ENCODE results near the gene CXCL5. TPM values are rescaled to one million over a fixed set of nuclear protein-coding genes. Genes with fewer than 3 reads are reported as not detected.

The CXCL5 gene
- polyA plus RNA-seq, 1 of the 3 experiments (the other 2 are of a cell fraction), result 0.02 TPM

GRCh38 chr4:74023709-74024108, 25.2 kb upstream of the CXCL5 start:
- H3K9me3 ChIP-seq, result 0 out of 2 replicates have a peak, but pooled peaks cover 5% of the 10 kb centered on the region
- TF ChIP-seq CTCF (IDR thresholded peaks at IDR 0.05) (no peak), USF1 (IDR thresholded peaks at IDR 0.05; ENCODE audit: borderline replicate concordance, low read depth) (no peak), YY1 (IDR thresholded peaks at IDR 0.05; ENCODE audit: low read depth) (no peak), RAD21 (IDR thresholded peaks at IDR 0.05; ENCODE audit: low read length) (no peak), FOXJ3 (CRISPR knock-in tag; IDR thresholded peaks at IDR 0.05) (no peak), PBX3 (IDR thresholded peaks at IDR 0.05) (no peak)
- H3K9me2 ChIP-seq, result no peaks in the 10 kb centered on the region
- H3K9ac ChIP-seq, result no peak overlapping the region
- 0% methylated on average over 2 of the region's 2 CpGs for WGBS (ENCODE audit: low lambda C conversion rate)
- H3K79me2 ChIP-seq (ENCODE audit: insufficient read depth), result no peaks in the 10 kb centered on the region
- H3K36me3 ChIP-seq (replicated peaks in 1 of 2; ENCODE audit: control insufficient read depth in 1 of 2, insufficient read depth in 2 of 2, low read length in 1 of 2), result no peaks in the 10 kb centered on the region
- no peak overlapping the region; a peak in 1 of 4 replicates for H3K4me3 ChIP-seq (ENCODE audit: low read depth in 2 of 2, low read length in 1 of 2)
- no peak for DNase-seq
- no peaks in the 10 kb centered on the region for H4K20me1 ChIP-seq (ENCODE audit: insufficient read depth)
- no peaks in the 10 kb centered on the region for H3K4me1 ChIP-seq (ENCODE audit: control insufficient read depth in 1 of 2, insufficient read depth in 2 of 2, low read depth in 1 of 2, low read length in 1 of 2)
- ChIA-PET POLR2A (no interaction called here), CTCF (no interaction called here)
- no peaks in the 10 kb centered on the region for H3F3A ChIP-seq (replicated peaks; ENCODE audit: insufficient read depth)
- peaks cover 7% of the 10 kb centered on the region; the same call in 1 of the 2 replicates for H3K27me3 ChIP-seq (ENCODE audit: insufficient read depth)
- H2AFZ ChIP-seq (ENCODE audit: low read depth), result no peak overlapping the region
- no peak overlapping the region for H3K4me2 ChIP-seq
- H3K27ac ChIP-seq (ENCODE audit: low read depth in 2 of 2, low read length in 1 of 2), result no peak overlapping the region

GRCh38 chr4:74021601-74022000, 23.1 kb upstream of the CXCL5 start:
- H3K4me3 ChIP-seq (ENCODE audit: low read depth in 2 of 2, low read length in 1 of 2), result no peak overlapping the region
- H3K9ac ChIP-seq, result no peak overlapping the region
- WGBS (ENCODE audit: low lambda C conversion rate), result 11% methylated on average over 2 of the region's 2 CpGs
- H3K27ac ChIP-seq (ENCODE audit: low read depth in 2 of 2, low read length in 1 of 2), result no peak overlapping the region
- no peak for DNase-seq
- no peaks in the 10 kb centered on the region for H3F3A ChIP-seq (replicated peaks; ENCODE audit: insufficient read depth)
- no peaks in the 10 kb centered on the region for H3K36me3 ChIP-seq (replicated peaks in 1 of 2; ENCODE audit: control insufficient read depth in 1 of 2, insufficient read depth in 2 of 2, low read length in 1 of 2)
- no peaks in the 10 kb centered on the region for H4K20me1 ChIP-seq (ENCODE audit: insufficient read depth)
- POLR2A ChIA-PET, result no interaction called here
- no peaks in the 10 kb centered on the region for H3K9me3 ChIP-seq
- CTCF ChIA-PET, result interaction anchor here (1.3 kb wide), 1 partner anchor 9 kb away, joined by 3 read pairs; no protein-coding TSS in a partner anchor
- H3K9me2 ChIP-seq, result no peaks in the 10 kb centered on the region
- no peak overlapping the region for H2AFZ ChIP-seq (ENCODE audit: low read depth)
- H3K4me2 ChIP-seq, result no peak overlapping the region
- H3K4me1 ChIP-seq (ENCODE audit: control insufficient read depth in 1 of 2, insufficient read depth in 2 of 2, low read depth in 1 of 2, low read length in 1 of 2), result no peaks in the 10 kb centered on the region
- peaks cover 7% of the 10 kb centered on the region; the same call in 1 of the 2 replicates for H3K27me3 ChIP-seq (ENCODE audit: insufficient read depth)
- no peaks in the 10 kb centered on the region for H3K79me2 ChIP-seq (ENCODE audit: insufficient read depth)
- TF ChIP-seq ZBTB33 (IDR thresholded peaks at IDR 0.05; ENCODE audit: borderline replicate concordance, low read depth) (no peak), NFIC (IDR thresholded peaks at IDR 0.05; ENCODE audit: borderline replicate concordance) (no peak), NRF1 (IDR thresholded peaks at IDR 0.05; ENCODE audit: low read depth, low read length) (no peak), MXI1 (IDR thresholded peaks at IDR 0.05; ENCODE audit: low read depth, low read length) (no peak), RXRA (IDR thresholded peaks at IDR 0.05; ENCODE audit: borderline replicate concordance, low read depth) (no peak), YY1 (IDR thresholded peaks at IDR 0.05; ENCODE audit: low read depth) (no peak)

Measured in SK-N-SH (cell line).